ENCODE measurements around the gene THBD.

Gene THBD

GRCh38 chr20:23020230-23021018 is 29.0 kb downstream of the THBD start:
- H3K9me3 ChIP-seq (replicated peaks; ENCODE audit: insufficient read depth, low read length) = no peaks in the 10 kb centered on the region
- TF ChIP-seq EZH2phosphoT487 (IDR thresholded peaks at IDR 0.05; ENCODE audit: low read length) (no peak), EZH2 (optimal IDR thresholded peaks at IDR 0.05; ENCODE audit: low read depth, low read length) (no peak)
- TF ChIP-seq, protein P1, sequence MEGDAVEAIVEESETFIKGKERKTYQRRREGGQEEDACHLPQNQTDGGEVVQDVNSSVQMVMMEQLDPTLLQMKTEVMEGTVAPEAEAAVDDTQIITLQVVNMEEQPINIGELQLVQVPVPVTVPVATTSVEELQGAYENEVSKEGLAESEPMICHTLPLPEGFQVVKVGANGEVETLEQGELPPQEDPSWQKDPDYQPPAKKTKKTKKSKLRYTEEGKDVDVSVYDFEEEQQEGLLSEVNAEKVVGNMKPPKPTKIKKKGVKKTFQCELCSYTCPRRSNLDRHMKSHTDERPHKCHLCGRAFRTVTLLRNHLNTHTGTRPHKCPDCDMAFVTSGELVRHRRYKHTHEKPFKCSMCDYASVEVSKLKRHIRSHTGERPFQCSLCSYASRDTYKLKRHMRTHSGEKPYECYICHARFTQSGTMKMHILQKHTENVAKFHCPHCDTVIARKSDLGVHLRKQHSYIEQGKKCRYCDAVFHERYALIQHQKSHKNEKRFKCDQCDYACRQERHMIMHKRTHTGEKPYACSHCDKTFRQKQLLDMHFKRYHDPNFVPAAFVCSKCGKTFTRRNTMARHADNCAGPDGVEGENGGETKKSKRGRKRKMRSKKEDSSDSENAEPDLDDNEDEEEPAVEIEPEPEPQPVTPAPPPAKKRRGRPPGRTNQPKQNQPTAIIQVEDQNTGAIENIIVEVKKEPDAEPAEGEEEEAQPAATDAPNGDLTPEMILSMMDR (IDR thresholded peaks at IDR 0.05; ENCODE audit: low read length) = no peak
- no peak overlapping the region for H2AFZ ChIP-seq (ENCODE audit: low read length)
- no peaks in the 10 kb centered on the region for H3K79me2 ChIP-seq (ENCODE audit: low read length)
- no peaks in the 10 kb centered on the region for H3K9me2 ChIP-seq (replicated peaks; ENCODE audit: insufficient read depth, low read length)
- no peak overlapping the region for H3K27ac ChIP-seq (ENCODE audit: low read length)
- no peak for DNase-seq
- no peak overlapping the region for H3K4me2 ChIP-seq (ENCODE audit: low read depth, low read length)
- no peaks in the 10 kb centered on the region for H4K20me1 ChIP-seq (ENCODE audit: insufficient read depth, low read length)
- H3K4me1 ChIP-seq (ENCODE audit: low read length) = no peaks in the 10 kb centered on the region
- H3K36me3 ChIP-seq (replicated peaks; ENCODE audit: insufficient read depth, low read length) = no peaks in the 10 kb centered on the region
- H3K4me3 ChIP-seq (ENCODE audit: low read length) = no peak overlapping the region
- H3F3A ChIP-seq (ENCODE audit: insufficient read depth, low read length) = no peaks in the 10 kb centered on the region
- H3K9ac ChIP-seq (ENCODE audit: low read length) = no peak overlapping the region
- H3K27me3 ChIP-seq (replicated peaks; ENCODE audit: insufficient read depth, low read length) = no peaks in the 10 kb centered on the region

DNA sequence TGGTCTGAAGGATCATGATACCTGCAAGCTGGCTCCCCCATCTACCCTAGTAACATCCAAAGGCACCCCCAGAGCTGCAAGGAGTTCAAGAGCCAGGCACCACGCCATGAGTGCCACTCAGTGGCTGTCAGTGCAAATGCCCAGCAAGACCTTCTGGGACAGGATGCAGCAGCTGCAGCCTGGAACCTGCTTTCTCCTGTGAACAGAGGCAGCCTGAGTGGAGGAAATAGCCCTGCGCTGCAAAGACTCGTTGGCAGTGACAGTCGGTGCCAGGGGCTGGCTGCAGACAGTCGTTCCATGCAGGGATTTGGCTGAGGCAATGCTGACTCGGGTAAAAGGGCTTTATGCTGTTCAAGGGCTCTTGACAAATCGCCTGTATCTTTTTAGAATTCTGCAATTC is 30.1 kb downstream of the THBD start:
- H3K27ac ChIP-seq (ENCODE audit: low read length) = no peak overlapping the region
- H3K4me2 ChIP-seq (ENCODE audit: low read depth, low read length) = no peak overlapping the region
- no peak overlapping the region for H3K9ac ChIP-seq (ENCODE audit: low read length)
- no peaks in the 10 kb centered on the region for H3K4me1 ChIP-seq (ENCODE audit: low read length)
- no peaks in the 10 kb centered on the region for H3F3A ChIP-seq (ENCODE audit: insufficient read depth, low read length)
- no peak for DNase-seq
- H3K9me2 ChIP-seq (replicated peaks; ENCODE audit: insufficient read depth, low read length) = no peaks in the 10 kb centered on the region
- H3K9me3 ChIP-seq (replicated peaks; ENCODE audit: insufficient read depth, low read length) = no peaks in the 10 kb centered on the region
- TF ChIP-seq EZH2 (optimal IDR thresholded peaks at IDR 0.05; ENCODE audit: low read depth, low read length) = no peak
- TF ChIP-seq, protein P1 (IDR thresholded peaks at IDR 0.05; ENCODE audit: low read length) = no peak
- TF ChIP-seq EZH2phosphoT487 (IDR thresholded peaks at IDR 0.05; ENCODE audit: low read length) = no peak
- no peaks in the 10 kb centered on the region for H3K79me2 ChIP-seq (ENCODE audit: low read length)
- H4K20me1 ChIP-seq (ENCODE audit: insufficient read depth, low read length) = no peaks in the 10 kb centered on the region
- no peaks in the 10 kb centered on the region for H3K27me3 ChIP-seq (replicated peaks; ENCODE audit: insufficient read depth, low read length)
- H3K36me3 ChIP-seq (replicated peaks; ENCODE audit: insufficient read depth, low read length) = no peaks in the 10 kb centered on the region
- H2AFZ ChIP-seq (ENCODE audit: low read length) = no peak overlapping the region
- H3K4me3 ChIP-seq (ENCODE audit: low read length) = no peak overlapping the region

DNA sequence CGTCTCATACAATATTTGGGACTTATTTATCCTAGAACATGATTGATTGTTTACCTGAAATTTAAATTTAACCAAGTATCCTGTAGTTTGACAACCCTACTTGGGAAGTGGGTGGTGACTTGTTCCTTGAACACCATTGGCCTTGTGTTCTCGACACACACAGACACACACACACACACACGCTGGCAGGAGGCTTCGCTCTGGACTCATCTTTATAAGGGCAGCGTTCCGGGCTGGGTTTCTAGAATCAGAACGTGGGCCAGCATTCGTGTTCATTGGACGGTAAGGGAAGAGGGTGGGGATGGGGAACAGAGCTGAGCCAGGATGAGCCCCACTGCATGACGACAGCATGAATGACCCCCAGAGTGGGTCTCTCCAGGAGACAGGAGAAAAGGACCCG is 30.5 kb downstream of the THBD start:
- Histone ChIP-seq H3K36me3 (replicated peaks; ENCODE audit: insufficient read depth, low read length) (no peaks in the 10 kb centered on the region), H3K27me3 (replicated peaks; ENCODE audit: insufficient read depth, low read length) (no peaks in the 10 kb centered on the region), H3K9me3 (replicated peaks; ENCODE audit: insufficient read depth, low read length) (no peaks in the 10 kb centered on the region), H3K4me1 (ENCODE audit: low read length) (no peaks in the 10 kb centered on the region), H3K27ac (ENCODE audit: low read length) (no peak overlapping the region), H3K9ac (ENCODE audit: low read length) (no peak overlapping the region), H2AFZ (ENCODE audit: low read length) (no peak overlapping the region), H4K20me1 (ENCODE audit: insufficient read depth, low read length) (no peaks in the 10 kb centered on the region), H3K4me3 (ENCODE audit: low read length) (no peak overlapping the region), H3K79me2 (ENCODE audit: low read length) (no peaks in the 10 kb centered on the region), H3K4me2 (ENCODE audit: low read depth, low read length) (no peak overlapping the region), H3F3A (ENCODE audit: insufficient read depth, low read length) (no peaks in the 10 kb centered on the region), H3K9me2 (replicated peaks; ENCODE audit: insufficient read depth, low read length) (no peaks in the 10 kb centered on the region)
- DNase-seq = no peak
- TF ChIP-seq EZH2phosphoT487 (IDR thresholded peaks at IDR 0.05; ENCODE audit: low read length) (no peak), EZH2 (optimal IDR thresholded peaks at IDR 0.05; ENCODE audit: low read depth, low read length) (no peak)
- TF ChIP-seq, protein P1 (IDR thresholded peaks at IDR 0.05; ENCODE audit: low read length) = no peak
